ENCODE measurements around the gene LRRN3.

LRRN3 gene

GRCh38 chr7:111083413-111083812 lies 7.5 kb upstream of the LRRN3 start:
- H3K9me3 Mint-ChIP-seq = no peaks in the 10 kb centered on the region
- DNase-seq (peak; percentile 8 to 38 (median 16)), ATAC-seq (replicated peaks) (peak; percentile 95)
- H3K27ac Mint-ChIP-seq = peak overlapping the region in 1 of 2 donors; percentile 84
- no peaks in the 10 kb centered on the region for H3K36me3 Mint-ChIP-seq (ENCODE audit: insufficient read depth)
- peaks cover 7 to 33% of the 10 kb centered on the region in 2 donors for H3K4me1 Mint-ChIP-seq (ENCODE audit: low read depth in 2 of 2)
- peak overlapping the region; percentile 10 to 54 for H3K4me3 Mint-ChIP-seq
- no peaks in the 10 kb centered on the region for H3K27me3 Mint-ChIP-seq

- ATAC-seq (replicated peaks) (no peak), DNase-seq (no peak)
- Mint-ChIP-seq H3K9me3 (no peaks in the 10 kb centered on the region), H3K4me1 (ENCODE audit: low read depth in 2 of 2) (peaks cover 7 to 33% of the 10 kb centered on the region in 2 donors), H3K4me3 (no peak overlapping the region), H3K27me3 (no peaks in the 10 kb centered on the region), H3K36me3 (ENCODE audit: insufficient read depth) (no peaks in the 10 kb centered on the region), H3K27ac (no peak overlapping the region)
Observed at GRCh38 chr7:111085356-111085755, 5.6 kb upstream of the LRRN3 start.

- Mint-ChIP-seq H3K27ac (no peak overlapping the region), H3K4me3 (no peak overlapping the region), H3K27me3 (no peaks in the 10 kb centered on the region), H3K36me3 (ENCODE audit: insufficient read depth) (no peaks in the 10 kb centered on the region), H3K9me3 (no peaks in the 10 kb centered on the region), H3K4me1 (ENCODE audit: low read depth in 2 of 2) (peaks cover 9 to 31% of the 10 kb centered on the region in 2 donors)
- no peak for ATAC-seq (replicated peaks)
- no peak for DNase-seq
Observed at GRCh38 chr7:111086532-111086931, 4.4 kb upstream of the LRRN3 start.

GRCh38 chr7:111088328-111088727 lies 2.6 kb upstream of the LRRN3 start:
- H3K27me3 Mint-ChIP-seq = no peaks in the 10 kb centered on the region
- H3K4me1 Mint-ChIP-seq (ENCODE audit: low read depth in 2 of 2) = peaks cover 5 to 13% of the 10 kb centered on the region in 2 donors
- H3K4me3 Mint-ChIP-seq = no peak overlapping the region
- no peaks in the 10 kb centered on the region for H3K9me3 Mint-ChIP-seq
- no peak for ATAC-seq (replicated peaks)
- H3K36me3 Mint-ChIP-seq (ENCODE audit: insufficient read depth) = no peaks in the 10 kb centered on the region
- no peak overlapping the region for H3K27ac Mint-ChIP-seq
- no peak for DNase-seq

GRCh38 chr7:111089822-111090426 lies 1.0 kb upstream of the LRRN3 start:
- no peak overlapping the region for H3K27ac Mint-ChIP-seq
- no peaks in the 10 kb centered on the region for H3K36me3 Mint-ChIP-seq (ENCODE audit: insufficient read depth)
- DNase-seq (no peak), ATAC-seq (replicated peaks) (peak; percentile 66)
- no peak overlapping the region for H3K4me3 Mint-ChIP-seq
- no peaks in the 10 kb centered on the region for H3K27me3 Mint-ChIP-seq
- peaks cover 0 to 2% of the 10 kb centered on the region in 2 donors for H3K4me1 Mint-ChIP-seq (ENCODE audit: low read depth in 2 of 2)
- no peaks in the 10 kb centered on the region for H3K9me3 Mint-ChIP-seq

GRCh38 chr7:111091593-111092358 lies 849 bp downstream of the LRRN3 start:
- H3K9me3 Mint-ChIP-seq = no peaks in the 10 kb centered on the region
- H3K4me1 Mint-ChIP-seq (ENCODE audit: low read depth in 2 of 2) = peaks cover 0 to 2% of the 10 kb centered on the region in 2 donors
- DNase-seq = no peak
- no peaks in the 10 kb centered on the region for H3K27me3 Mint-ChIP-seq
- H3K4me3 Mint-ChIP-seq = peak overlapping the region; percentile 1 to 82
- H3K27ac Mint-ChIP-seq = peak overlapping the region in 1 of 2 donors; percentile 24
- no peak for ATAC-seq (replicated peaks)
- no peaks in the 10 kb centered on the region for H3K36me3 Mint-ChIP-seq (ENCODE audit: insufficient read depth)

GRCh38 chr7:111092406-111093236 lies 1.7 kb downstream of the LRRN3 start:
- H3K27me3 Mint-ChIP-seq = no peaks in the 10 kb centered on the region
- no peak for ATAC-seq (replicated peaks)
- H3K36me3 Mint-ChIP-seq (ENCODE audit: insufficient read depth) = no peaks in the 10 kb centered on the region
- no peaks in the 10 kb centered on the region for H3K9me3 Mint-ChIP-seq
- peaks cover 0 to 2% of the 10 kb centered on the region in 2 donors for H3K4me1 Mint-ChIP-seq (ENCODE audit: low read depth in 2 of 2)
- no peak for DNase-seq
- H3K4me3 Mint-ChIP-seq = peak overlapping the region in 1 of 2 donors; percentile 82
- peak overlapping the region in 1 of 2 donors; percentile 63 for H3K27ac Mint-ChIP-seq

GRCh38 chr7:111093496-111093895 lies 2.6 kb downstream of the LRRN3 start:
- no peak overlapping the region for H3K27ac Mint-ChIP-seq
- H3K36me3 Mint-ChIP-seq (ENCODE audit: insufficient read depth) = no peaks in the 10 kb centered on the region
- H3K4me3 Mint-ChIP-seq = peak overlapping the region in 1 of 2 donors; percentile 82
- DNase-seq = no peak
- peaks cover 0 to 2% of the 10 kb centered on the region in 2 donors for H3K4me1 Mint-ChIP-seq (ENCODE audit: low read depth in 2 of 2)
- no peaks in the 10 kb centered on the region for H3K9me3 Mint-ChIP-seq
- no peak for ATAC-seq (replicated peaks)
- no peaks in the 10 kb centered on the region for H3K27me3 Mint-ChIP-seq

GRCh38 chr7:111094419-111094818 lies 3.5 kb downstream of the LRRN3 start:
- H3K9me3 Mint-ChIP-seq = no peaks in the 10 kb centered on the region
- no peaks in the 10 kb centered on the region for H3K36me3 Mint-ChIP-seq (ENCODE audit: insufficient read depth)
- no peaks in the 10 kb centered on the region for H3K27me3 Mint-ChIP-seq
- H3K27ac Mint-ChIP-seq = no peak overlapping the region
- H3K4me1 Mint-ChIP-seq (ENCODE audit: low read depth in 2 of 2) = peaks cover 0 to 2% of the 10 kb centered on the region in 2 donors
- no peak for DNase-seq
- no peak for ATAC-seq (replicated peaks)
- H3K4me3 Mint-ChIP-seq = peak overlapping the region in 1 of 2 donors; percentile 82

- H3K27ac Mint-ChIP-seq = no peak overlapping the region
- no peaks in the 10 kb centered on the region for H3K27me3 Mint-ChIP-seq
- no peaks in the 10 kb centered on the region for H3K9me3 Mint-ChIP-seq
- DNase-seq (no peak), ATAC-seq (replicated peaks) (no peak)
- H3K4me3 Mint-ChIP-seq = no peak overlapping the region
- no peaks in the 10 kb centered on the region for H3K4me1 Mint-ChIP-seq (ENCODE audit: low read depth in 2 of 2)
- no peaks in the 10 kb centered on the region for H3K36me3 Mint-ChIP-seq (ENCODE audit: insufficient read depth)
Observed at GRCh38 chr7:111096997-111097396, 6.1 kb downstream of the LRRN3 start.

- Mint-ChIP-seq H3K4me1 (ENCODE audit: low read depth in 2 of 2) (no peaks in the 10 kb centered on the region), H3K27me3 (no peaks in the 10 kb centered on the region), H3K36me3 (ENCODE audit: insufficient read depth) (no peaks in the 10 kb centered on the region), H3K4me3 (no peak overlapping the region), H3K9me3 (no peaks in the 10 kb centered on the region), H3K27ac (peak overlapping the region in 1 of 2 donors; percentile 52)
- ATAC-seq (replicated peaks) = peak; percentile 69
- peak in 2 of 3 experiments; percentile 10 to 29 for DNase-seq
Observed at GRCh38 chr7:111098011-111098925, 7.3 kb downstream of the LRRN3 start.

- H3K9me3 Mint-ChIP-seq = no peaks in the 10 kb centered on the region
- no peak for ATAC-seq (replicated peaks)
- H3K4me3 Mint-ChIP-seq = no peak overlapping the region
Observed at GRCh38 chr7:111098926-111099250, 8.0 kb downstream of the LRRN3 start.

More at GRCh38 chr7:111098926-111099250, 8.0 kb downstream of the LRRN3 start:
- Mint-ChIP-seq H3K36me3 (ENCODE audit: insufficient read depth) (no peaks in the 10 kb centered on the region), H3K27me3 (no peaks in the 10 kb centered on the region), H3K27ac (no peak overlapping the region), H3K4me1 (ENCODE audit: low read depth in 2 of 2) (no peaks in the 10 kb centered on the region)
- DNase-seq = no peak

Data from effector memory CD8-positive, alpha-beta T cell (primary cell).